Activated T-cell treated with anti-CD3 and anti-CD28 coated beads, Interleukin-2, amount 50 U/mL, for 24 hours (primary cell): ENCODE results near the gene RTN3.

Experiments used
- DNase-seq: peaks from one replicate; pipeline ENCODE4 v3.0.0-alpha.2; 2020
- H3K27ac Mint-ChIP-seq: 2 replicates; pipeline ENCODE4 v1.8.0; 2020; ENCODE audit warnings: mild to moderate bottlenecking, mixed read lengths
- H3K27me3 Mint-ChIP-seq: 2 replicates; pipeline ENCODE4 v1.8.0; 2020; ENCODE audit warnings: mixed read lengths
- H3K36me3 Mint-ChIP-seq: 2 replicates; pipeline ENCODE4 v1.8.0; 2020; ENCODE audit warnings: low read depth, mixed read lengths
- H3K4me1 Mint-ChIP-seq: 2 replicates; pipeline ENCODE4 v1.8.0; 2020; ENCODE audit warnings: low read depth, mixed read lengths
- H3K4me3 Mint-ChIP-seq: 2 replicates; pipeline ENCODE4 v1.8.0; 2020; ENCODE audit warnings: mild to moderate bottlenecking, moderate library complexity, mixed read lengths
- H3K9me3 Mint-ChIP-seq: 2 replicates; pipeline ENCODE4 v1.8.0; 2020; ENCODE audit warnings: mixed read lengths

The RTN3 gene

GRCh38 chr11:63698976-63699733, 17.9 kb downstream of the RTN3 start:
- H3K36me3 Mint-ChIP-seq = peaks cover 3% of the 10 kb centered on the region
- H3K27ac Mint-ChIP-seq = no peak overlapping the region
- DNase-seq = no peak
- no peaks in the 10 kb centered on the region for H3K9me3 Mint-ChIP-seq
- H3K4me1 Mint-ChIP-seq = peaks cover 11% of the 10 kb centered on the region
- no peaks in the 10 kb centered on the region for H3K27me3 Mint-ChIP-seq
- H3K4me3 Mint-ChIP-seq = no peak overlapping the region

GRCh38 chr11:63699896-63700295, 18.6 kb downstream of the RTN3 start:
- Mint-ChIP-seq H3K36me3 (peaks cover 3% of the 10 kb centered on the region), H3K9me3 (no peaks in the 10 kb centered on the region), H3K27me3 (no peaks in the 10 kb centered on the region), H3K27ac (no peak overlapping the region), H3K4me1 (peaks cover 11% of the 10 kb centered on the region), H3K4me3 (no peak overlapping the region)
- no peak for DNase-seq

GRCh38 chr11:63705526-63705925, 24.2 kb downstream of the RTN3 start:
- no peak for DNase-seq
- Mint-ChIP-seq H3K4me3 (no peak overlapping the region), H3K9me3 (no peaks in the 10 kb centered on the region)

DNA sequence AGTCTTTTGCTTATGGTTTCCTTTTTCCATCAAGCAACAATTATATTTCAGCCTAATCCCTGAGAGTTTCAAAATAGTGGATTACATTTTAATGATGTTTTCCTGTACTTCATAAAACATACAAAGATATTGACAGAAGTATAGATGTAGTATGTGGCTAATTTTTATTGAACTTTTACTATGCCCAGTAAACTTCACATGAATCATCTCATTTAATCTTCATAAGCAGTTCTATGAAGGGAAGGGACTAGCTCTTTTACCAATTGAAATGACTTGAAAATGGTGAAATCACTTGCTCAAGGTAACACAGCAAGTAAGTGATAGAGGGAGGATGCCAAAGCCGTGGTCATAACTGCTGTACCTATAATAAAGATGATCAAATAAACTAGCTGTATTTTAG, 27.5 kb downstream of the RTN3 start:
- Mint-ChIP-seq H3K4me3 (no peak overlapping the region), H3K27ac (no peak overlapping the region), H3K36me3 (no peaks in the 10 kb centered on the region), H3K27me3 (no peaks in the 10 kb centered on the region), H3K4me1 (peaks cover 9% of the 10 kb centered on the region), H3K9me3 (no peaks in the 10 kb centered on the region)
- no peak for DNase-seq

More at GRCh38 chr11:63705526-63705925, 24.2 kb downstream of the RTN3 start:
- Mint-ChIP-seq H3K36me3 (no peaks in the 10 kb centered on the region), H3K4me1 (peaks cover 5% of the 10 kb centered on the region), H3K27ac (no peak overlapping the region), H3K27me3 (no peaks in the 10 kb centered on the region)

- Mint-ChIP-seq H3K27me3 (no peaks in the 10 kb centered on the region), H3K4me1 (peaks cover 9% of the 10 kb centered on the region), H3K4me3 (no peak overlapping the region), H3K9me3 (no peaks in the 10 kb centered on the region), H3K27ac (no peak overlapping the region), H3K36me3 (peaks cover 1% of the 10 kb centered on the region)
- DNase-seq = no peak
These were observed 28.1 kb downstream of the RTN3 start for GRCh38 chr11:63709336-63709884.

GRCh38 chr11:63710476-63711217, 29.3 kb downstream of the RTN3 start:
- H3K4me1 Mint-ChIP-seq = peaks cover 12% of the 10 kb centered on the region
- DNase-seq = no peak

GRCh38 chr11:63711838-63712237, 30.5 kb downstream of the RTN3 start:
- Mint-ChIP-seq H3K27ac (no peak overlapping the region), H3K27me3 (no peaks in the 10 kb centered on the region), H3K4me3 (no peak overlapping the region), H3K4me1 (peaks cover 12% of the 10 kb centered on the region), H3K9me3 (no peaks in the 10 kb centered on the region), H3K36me3 (peaks cover 2% of the 10 kb centered on the region)
- no peak for DNase-seq

More at GRCh38 chr11:63710476-63711217, 29.3 kb downstream of the RTN3 start:
- H3K27ac Mint-ChIP-seq = no peak overlapping the region
- H3K4me3 Mint-ChIP-seq = no peak overlapping the region
- H3K9me3 Mint-ChIP-seq = no peaks in the 10 kb centered on the region
- H3K27me3 Mint-ChIP-seq = no peaks in the 10 kb centered on the region
- H3K36me3 Mint-ChIP-seq = peaks cover 2% of the 10 kb centered on the region

- Mint-ChIP-seq H3K4me3 (no peak overlapping the region), H3K27me3 (no peaks in the 10 kb centered on the region), H3K4me1 (peaks cover 7% of the 10 kb centered on the region), H3K36me3 (peaks cover 2% of the 10 kb centered on the region), H3K9me3 (no peaks in the 10 kb centered on the region), H3K27ac (no peak overlapping the region)
- no peak for DNase-seq
These were observed 32.5 kb downstream of the RTN3 start for GRCh38 chr11:63713766-63714165.

- Mint-ChIP-seq H3K4me3 (no peak overlapping the region), H3K4me1 (peaks cover 6% of the 10 kb centered on the region), H3K36me3 (peaks cover 2% of the 10 kb centered on the region), H3K27ac (no peak overlapping the region), H3K9me3 (no peaks in the 10 kb centered on the region), H3K27me3 (no peaks in the 10 kb centered on the region)
- no peak for DNase-seq
These were observed 34.7 kb downstream of the RTN3 start for GRCh38 chr11:63716046-63716445.

- H3K4me3 Mint-ChIP-seq = no peak overlapping the region
- H3K27ac Mint-ChIP-seq = no peak overlapping the region
- H3K36me3 Mint-ChIP-seq = peaks cover 2% of the 10 kb centered on the region
- H3K9me3 Mint-ChIP-seq = no peaks in the 10 kb centered on the region
- no peak for DNase-seq
- no peaks in the 10 kb centered on the region for H3K27me3 Mint-ChIP-seq
- peaks cover 3% of the 10 kb centered on the region for H3K4me1 Mint-ChIP-seq
These were observed 37.7 kb downstream of the RTN3 start for GRCh38 chr11:63719001-63719400.

- H3K4me3 Mint-ChIP-seq = no peak overlapping the region
- no peak for DNase-seq
- H3K27ac Mint-ChIP-seq = no peak overlapping the region
- no peaks in the 10 kb centered on the region for H3K36me3 Mint-ChIP-seq
- no peaks in the 10 kb centered on the region for H3K27me3 Mint-ChIP-seq
- no peaks in the 10 kb centered on the region for H3K9me3 Mint-ChIP-seq
- H3K4me1 Mint-ChIP-seq = peaks cover under 1% of the 10 kb centered on the region
These were observed 38.7 kb downstream of the RTN3 start for GRCh38 chr11:63719987-63720386.

DNA sequence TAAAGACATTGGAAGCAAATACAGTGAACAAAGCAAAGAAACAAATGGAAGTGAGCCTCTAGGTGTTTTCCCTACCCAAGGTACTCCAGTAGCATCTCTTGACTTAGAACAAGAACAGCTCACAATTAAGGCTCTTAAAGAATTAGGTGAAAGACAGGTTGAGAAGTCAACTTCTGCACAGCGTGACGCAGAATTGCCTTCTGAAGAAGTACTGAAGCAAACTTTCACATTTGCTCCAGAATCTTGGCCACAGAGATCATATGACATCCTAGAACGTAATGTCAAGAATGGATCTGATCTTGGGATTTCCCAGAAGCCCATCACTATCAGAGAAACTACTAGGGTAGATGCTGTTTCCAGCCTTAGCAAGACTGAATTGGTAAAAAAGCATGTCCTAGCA, 39.3 kb downstream of the RTN3 start:
- H3K27me3 Mint-ChIP-seq = no peaks in the 10 kb centered on the region
- DNase-seq = no peak
- H3K4me3 Mint-ChIP-seq = no peak overlapping the region
- no peaks in the 10 kb centered on the region for H3K9me3 Mint-ChIP-seq
- no peaks in the 10 kb centered on the region for H3K36me3 Mint-ChIP-seq
- no peak overlapping the region for H3K27ac Mint-ChIP-seq
- H3K4me1 Mint-ChIP-seq = no peaks in the 10 kb centered on the region

GRCh38 chr11:63729326-63729725, 48.0 kb downstream of the RTN3 start:
- H3K27me3 Mint-ChIP-seq = no peaks in the 10 kb centered on the region

DNA sequence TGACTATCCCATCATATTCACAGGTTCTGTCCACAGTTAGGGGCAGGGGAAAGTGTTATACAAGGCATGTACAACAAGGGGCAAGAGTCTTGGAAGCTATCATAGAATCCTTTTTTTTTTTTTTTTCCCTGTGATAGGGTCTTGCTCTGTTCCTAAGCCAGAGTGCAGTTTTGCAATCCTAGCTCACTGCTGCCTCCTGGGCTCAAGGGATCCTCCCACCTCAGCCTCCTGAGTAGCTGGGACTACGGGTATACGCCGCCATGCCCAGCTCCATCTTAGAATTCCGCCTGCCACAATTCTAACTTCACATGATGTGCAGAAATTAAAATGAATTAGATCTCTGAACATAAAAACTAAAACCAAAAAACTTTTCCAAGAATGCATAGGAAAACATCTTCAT, 55.6 kb downstream of the RTN3 start:
- Mint-ChIP-seq H3K27ac (no peak overlapping the region), H3K4me3 (no peak overlapping the region), H3K9me3 (no peaks in the 10 kb centered on the region), H3K4me1 (peaks cover 3% of the 10 kb centered on the region), H3K27me3 (no peaks in the 10 kb centered on the region), H3K36me3 (no peaks in the 10 kb centered on the region)
- DNase-seq = no peak

More at GRCh38 chr11:63729326-63729725, 48.0 kb downstream of the RTN3 start:
- no peaks in the 10 kb centered on the region for H3K9me3 Mint-ChIP-seq
- no peak overlapping the region for H3K4me3 Mint-ChIP-seq
- no peaks in the 10 kb centered on the region for H3K36me3 Mint-ChIP-seq
- H3K4me1 Mint-ChIP-seq = no peaks in the 10 kb centered on the region
- no peak for DNase-seq
- no peak overlapping the region for H3K27ac Mint-ChIP-seq

DNA sequence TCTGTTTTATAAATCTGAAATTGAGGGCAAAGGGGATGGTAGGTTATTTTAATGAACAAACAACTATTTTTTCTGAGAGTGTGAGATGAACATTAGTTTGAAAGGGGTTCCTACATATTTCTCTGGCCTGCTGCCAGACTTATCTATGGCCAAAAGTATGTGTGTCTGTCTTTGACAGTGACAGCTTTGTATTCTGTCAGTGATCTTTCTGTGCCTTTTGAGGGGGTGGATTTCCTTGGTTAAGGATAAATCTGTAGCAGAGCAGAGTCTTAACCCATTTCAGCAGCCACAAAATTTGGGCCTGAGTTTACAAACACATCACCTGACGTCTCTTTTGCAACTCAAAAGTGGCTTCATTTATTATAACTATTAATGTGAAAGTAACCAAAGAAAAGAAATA, 56.4 kb downstream of the RTN3 start:
- Mint-ChIP-seq H3K27ac (peak overlapping the region; percentile 26), H3K4me1 (peaks cover 3% of the 10 kb centered on the region), H3K27me3 (no peaks in the 10 kb centered on the region), H3K4me3 (no peak overlapping the region), H3K36me3 (no peaks in the 10 kb centered on the region), H3K9me3 (no peaks in the 10 kb centered on the region)
- DNase-seq = no peak
